HL-60 (cell line): Measurements from ENCODE around the gene HVCN1.

Experiments
- GABPA ChIP-seq: IDR thresholded peaks from 2 replicates; pipeline ENCODE4 v1.6.1; 2012; ENCODE audit warnings: low read depth
- SPI1 ChIP-seq: IDR thresholded peaks from 2 replicates; pipeline ENCODE4 v1.6.1; 2012; ENCODE audit warnings: low read depth, mild to moderate bottlenecking, borderline replicate concordance
- TF ChIP-seq, protein P1 (sequence below): IDR thresholded peaks from one replicate; pipeline ENCODE4 v1.5.1; 2011; ENCODE audit warnings: low read length, control low read depth, inconsistent platforms; ENCODE audit not compliant: insufficient read depth
- TF ChIP-seq, protein P2 (sequence below): IDR thresholded peaks from 2 replicates; pipeline ENCODE4 v1.6.1; 2012; ENCODE audit warnings: low read depth; ENCODE audit not compliant: insufficient replicate concordance

DNA sequence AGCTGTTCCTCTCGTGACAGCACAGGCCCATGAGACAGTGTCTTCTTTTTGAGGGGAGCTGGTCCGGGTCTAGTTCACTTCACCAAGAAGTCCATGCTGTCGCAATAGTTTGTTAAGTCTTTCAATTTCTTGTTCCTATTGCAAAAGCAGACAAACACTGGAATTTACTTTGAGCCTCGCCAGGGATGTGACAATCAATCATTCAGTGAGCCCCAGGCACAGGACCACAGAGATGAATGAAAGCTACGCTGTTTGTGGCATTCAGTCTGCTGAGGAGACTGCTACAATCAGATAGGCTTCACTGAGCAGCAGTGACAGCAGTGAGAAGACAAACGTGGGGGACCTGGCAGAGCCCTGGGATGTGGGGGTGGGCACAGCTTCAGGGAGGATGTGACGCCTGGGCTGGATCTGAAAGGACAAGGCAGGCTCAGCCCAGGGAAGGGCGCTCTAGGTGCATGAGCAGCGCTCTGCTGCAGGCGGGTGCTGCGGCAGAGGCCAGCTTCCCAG lies 39.5 kb downstream of the HVCN1 start:
- TF ChIP-seq SPI1 (no peak), GABPA (no peak)
- TF ChIP-seq, protein P1, sequence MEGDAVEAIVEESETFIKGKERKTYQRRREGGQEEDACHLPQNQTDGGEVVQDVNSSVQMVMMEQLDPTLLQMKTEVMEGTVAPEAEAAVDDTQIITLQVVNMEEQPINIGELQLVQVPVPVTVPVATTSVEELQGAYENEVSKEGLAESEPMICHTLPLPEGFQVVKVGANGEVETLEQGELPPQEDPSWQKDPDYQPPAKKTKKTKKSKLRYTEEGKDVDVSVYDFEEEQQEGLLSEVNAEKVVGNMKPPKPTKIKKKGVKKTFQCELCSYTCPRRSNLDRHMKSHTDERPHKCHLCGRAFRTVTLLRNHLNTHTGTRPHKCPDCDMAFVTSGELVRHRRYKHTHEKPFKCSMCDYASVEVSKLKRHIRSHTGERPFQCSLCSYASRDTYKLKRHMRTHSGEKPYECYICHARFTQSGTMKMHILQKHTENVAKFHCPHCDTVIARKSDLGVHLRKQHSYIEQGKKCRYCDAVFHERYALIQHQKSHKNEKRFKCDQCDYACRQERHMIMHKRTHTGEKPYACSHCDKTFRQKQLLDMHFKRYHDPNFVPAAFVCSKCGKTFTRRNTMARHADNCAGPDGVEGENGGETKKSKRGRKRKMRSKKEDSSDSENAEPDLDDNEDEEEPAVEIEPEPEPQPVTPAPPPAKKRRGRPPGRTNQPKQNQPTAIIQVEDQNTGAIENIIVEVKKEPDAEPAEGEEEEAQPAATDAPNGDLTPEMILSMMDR: no peak
- TF ChIP-seq, protein P2, sequence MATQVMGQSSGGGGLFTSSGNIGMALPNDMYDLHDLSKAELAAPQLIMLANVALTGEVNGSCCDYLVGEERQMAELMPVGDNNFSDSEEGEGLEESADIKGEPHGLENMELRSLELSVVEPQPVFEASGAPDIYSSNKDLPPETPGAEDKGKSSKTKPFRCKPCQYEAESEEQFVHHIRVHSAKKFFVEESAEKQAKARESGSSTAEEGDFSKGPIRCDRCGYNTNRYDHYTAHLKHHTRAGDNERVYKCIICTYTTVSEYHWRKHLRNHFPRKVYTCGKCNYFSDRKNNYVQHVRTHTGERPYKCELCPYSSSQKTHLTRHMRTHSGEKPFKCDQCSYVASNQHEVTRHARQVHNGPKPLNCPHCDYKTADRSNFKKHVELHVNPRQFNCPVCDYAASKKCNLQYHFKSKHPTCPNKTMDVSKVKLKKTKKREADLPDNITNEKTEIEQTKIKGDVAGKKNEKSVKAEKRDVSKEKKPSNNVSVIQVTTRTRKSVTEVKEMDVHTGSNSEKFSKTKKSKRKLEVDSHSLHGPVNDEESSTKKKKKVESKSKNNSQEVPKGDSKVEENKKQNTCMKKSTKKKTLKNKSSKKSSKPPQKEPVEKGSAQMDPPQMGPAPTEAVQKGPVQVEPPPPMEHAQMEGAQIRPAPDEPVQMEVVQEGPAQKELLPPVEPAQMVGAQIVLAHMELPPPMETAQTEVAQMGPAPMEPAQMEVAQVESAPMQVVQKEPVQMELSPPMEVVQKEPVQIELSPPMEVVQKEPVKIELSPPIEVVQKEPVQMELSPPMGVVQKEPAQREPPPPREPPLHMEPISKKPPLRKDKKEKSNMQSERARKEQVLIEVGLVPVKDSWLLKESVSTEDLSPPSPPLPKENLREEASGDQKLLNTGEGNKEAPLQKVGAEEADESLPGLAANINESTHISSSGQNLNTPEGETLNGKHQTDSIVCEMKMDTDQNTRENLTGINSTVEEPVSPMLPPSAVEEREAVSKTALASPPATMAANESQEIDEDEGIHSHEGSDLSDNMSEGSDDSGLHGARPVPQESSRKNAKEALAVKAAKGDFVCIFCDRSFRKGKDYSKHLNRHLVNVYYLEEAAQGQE: no peak
